HG03045 (cell line): Measurements from ENCODE around the gene FGF4.

ENCODE experiments used
- ATAC-seq: cut with Tn5 transposase; IDR thresholded peaks from one replicate; pipeline ENCODE4 v1.9.1; 2021; ENCODE audit warnings: mild to moderate bottlenecking, moderate library complexity; ENCODE audit not compliant: unreplicated experiment

The FGF4 gene

DNA sequence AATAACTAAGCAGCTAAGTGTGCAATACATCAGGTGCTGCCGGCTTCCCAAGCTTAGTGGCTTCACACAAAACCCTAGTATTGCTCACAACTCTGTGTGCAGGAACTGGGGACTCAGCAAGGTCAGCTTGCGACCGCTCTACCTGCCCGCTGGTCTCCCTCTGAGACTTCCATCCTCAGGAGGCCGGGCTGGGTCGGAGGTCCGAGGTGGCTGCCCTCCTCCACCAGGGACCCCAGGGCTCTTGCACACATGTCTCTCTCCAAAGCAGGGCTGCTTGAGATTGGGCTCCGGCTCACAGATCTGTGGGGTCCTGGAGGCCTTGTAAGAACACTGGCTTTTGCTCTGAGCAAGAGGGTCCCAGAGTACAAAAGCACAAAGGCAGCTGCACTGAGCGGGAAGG, 45.9 kb downstream of the FGF4 start:
- no peak for ATAC-seq

DNA sequence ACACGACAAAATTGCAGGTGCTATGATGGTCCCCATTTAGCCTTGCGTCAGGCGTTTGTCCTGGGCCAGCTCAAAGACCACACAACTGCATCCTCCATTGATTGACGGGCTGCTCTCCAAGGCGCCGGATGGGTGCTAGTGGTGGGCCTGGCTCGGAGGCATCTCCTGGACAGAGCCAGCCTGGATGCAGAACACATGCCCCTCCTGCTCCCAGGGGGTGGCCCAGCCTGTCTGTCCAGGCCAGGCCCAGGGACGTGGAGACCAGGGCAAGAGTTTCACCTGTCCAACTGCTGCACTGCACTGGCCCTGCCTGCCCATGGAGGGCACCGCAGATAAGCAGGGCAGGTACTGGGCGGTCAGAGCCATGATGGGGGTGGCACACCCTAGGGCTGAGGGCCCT, 47.9 kb downstream of the FGF4 start:
- no peak for ATAC-seq

DNA sequence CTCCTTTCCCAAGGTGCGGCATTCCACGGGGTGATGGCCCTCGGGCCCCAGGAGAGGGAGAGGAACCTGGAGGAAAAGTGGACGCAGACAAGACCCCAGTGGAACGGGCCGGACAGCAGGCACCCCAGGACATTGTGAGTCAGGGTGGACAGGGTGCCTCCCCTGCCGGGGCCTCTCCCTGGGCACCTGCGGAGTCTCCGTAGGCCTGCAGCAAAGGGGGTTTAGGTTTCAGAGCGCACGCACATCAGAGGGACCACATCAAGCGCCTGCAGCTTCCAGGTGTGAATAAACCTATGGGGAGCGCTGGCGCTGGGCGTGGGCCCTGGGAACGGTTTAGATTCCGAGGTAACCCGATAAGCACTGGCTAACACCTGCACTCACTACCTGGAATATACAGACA, 48.7 kb downstream of the FGF4 start:
- no peak for ATAC-seq

- no peak for ATAC-seq
These were observed 49.1 kb downstream of the FGF4 start for GRCh38 chr11:69726019-69726418.

DNA sequence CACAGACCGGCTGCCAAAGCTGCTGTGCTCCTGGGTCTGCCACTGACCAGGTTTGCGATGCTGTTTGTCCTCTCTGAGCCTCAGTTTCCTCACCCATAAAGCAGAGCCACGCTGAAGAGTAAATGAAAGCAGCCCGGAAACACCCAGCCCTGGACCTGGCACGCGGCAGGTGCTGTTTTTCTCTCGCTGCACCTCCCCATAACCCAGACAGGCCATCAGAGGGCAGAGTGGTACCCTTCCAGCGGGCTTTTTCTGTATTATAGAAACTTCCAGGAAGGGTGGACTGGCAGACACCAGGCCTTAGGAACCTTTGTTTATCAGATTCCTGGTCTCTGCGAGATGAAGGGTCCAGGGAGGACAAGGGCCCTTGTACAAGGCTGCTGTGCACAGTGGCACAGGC, 53.4 kb downstream of the FGF4 start:
- no peak for ATAC-seq

- no peak for ATAC-seq
These were observed 54.0 kb downstream of the FGF4 start for GRCh38 chr11:69721106-69721505.
